Upper lobe of left lung (tissue), 6 donors: ENCODE data around the gene SEC24C. TPM values are rescaled to one million over a fixed set of nuclear protein-coding genes. Genes with fewer than 3 reads are reported as not detected.

Experiments
- ATAC-seq, 2 donors: fragments of 200-7000 bp; cut with Tn5 transposase; one replicate each; pipeline ENCODE4 v1.9.1; 2022; ENCODE audit warnings: mild to moderate bottlenecking in 2 of 2, moderate library complexity in 2 of 2; ENCODE audit not compliant: low FRiP score in 2 of 2
- DNase-seq, 2 donors: peaks; one replicate each; pipeline ENCODE4 v3.0.0-alpha.2; 2019 to 2020
- H3K27ac ChIP-seq, 4 donors: fragments of 200-600 bp; sonication (generic); one replicate each; pipeline ENCODE4 v1.5.1; 2016 to 2019
- H3K27me3 ChIP-seq, 4 donors: fragments of 200-600 bp; sonication (generic); one replicate each; pipeline ENCODE4 v1.5.1; 2017 to 2019
- H3K36me3 ChIP-seq, 4 donors: fragments of 200-600 bp; sonication (generic); one replicate each; pipeline ENCODE4 v1.5.1; 2016 to 2019
- H3K4me1 ChIP-seq, 4 donors: fragments of 200-600 bp; sonication (generic); one replicate each; pipeline ENCODE4 v1.5.1; 2018 to 2019
- H3K4me3 ChIP-seq, 4 donors: fragments of 200-600 bp; sonication (generic); one replicate each; pipeline ENCODE4 v1.5.1; 2017 to 2019; ENCODE audit warnings: mild to moderate bottlenecking in 2 of 4, moderate library complexity in 1 of 4
- H3K9me3 ChIP-seq, 4 donors: fragments of 200-600 bp; sonication (generic); one replicate each; pipeline ENCODE4 v1.5.1; 2018 to 2019
- EP300 ChIP-seq, 4 donors: sonication (generic); formaldehyde crosslinking; IDR thresholded peaks; one replicate each; pipeline ENCODE4 v1.5.1; 2017; ENCODE audit warnings: antibody characterized with exemption in 4 of 4, control low read depth in 2 of 4
- POLR2A ChIP-seq, 4 donors: fragments of 450-650 bp; IDR thresholded peaks; one replicate each; pipeline ENCODE4 v1.5.1; 2016 to 2017; ENCODE audit warnings: antibody characterized with exemption in 4 of 4, mild to moderate bottlenecking in 2 of 4
- POLR2AphosphoS5 ChIP-seq, 2 donors: sonication (generic); formaldehyde crosslinking; IDR thresholded peaks; one replicate each; pipeline ENCODE4 v1.5.1; 2017; ENCODE audit warnings: antibody characterized with exemption in 2 of 2
- WGBS, 2 donors: methylation state at CpG; one replicate each; pipeline ENCODE4 v1.1.5; 2017 to 2018; 5-methylcytosine and 5-hydroxymethylcytosine counted together
- small RNA-seq, 4 donors: library from RNA; depleted of rRNA; stranded (forward); fragments of <200 nt; gene quantifications; one replicate each; pipeline ENCODE3, GENCODE V24; 2016
- total RNA-seq, 6 donors: library from RNA; depleted of rRNA in 4 of 6; stranded (reverse); fragments of >200 nt in 4 of 6; gene quantifications; one replicate each; pipeline versions ENCODE4 v1.1.0 to v1.2.1, GENCODE V29; 2016 to 2021
- TF ChIP-seq, protein P1 (sequence below), 6 experiments: fragments of 450-650 bp in 4 of 6; fragments of 200-600 bp in 2 of 6; sonication (generic) in 2 of 6; IDR thresholded peaks; one replicate each; pipeline ENCODE4 v1.5.1; 2016 to 2019; ENCODE audit warnings: antibody characterized with exemption in 6 of 6
- donor health status: DM: no; HTN: no; CAD: no; lungs with moderate emphysema.
- donor health status: DM: no; HTN: yes; CAD: no; lungs with severe emphysema.

SEC24C gene
- total RNA-seq, 6 donors from 2014 or later, result 55.1 to 84.0 (median 65.0) TPM

GRCh38 chr10:73818402-73818801 is 74.2 kb downstream of the SEC24C start:
- peaks cover 0 to 56% (median 28%) of the 10 kb centered on the region in 4 donors for H3K36me3 ChIP-seq
- H3K4me3 ChIP-seq, result no peak overlapping the region
- H3K27me3 ChIP-seq, result no peaks in the 10 kb centered on the region
- no peaks in the 10 kb centered on the region for H3K9me3 ChIP-seq
- no peak for TF ChIP-seq EP300 (IDR thresholded peaks at IDR 0.05)
- TF ChIP-seq POLR2AphosphoS5 (IDR thresholded peaks at IDR 0.05), result no peak
- TF ChIP-seq, protein P1, sequence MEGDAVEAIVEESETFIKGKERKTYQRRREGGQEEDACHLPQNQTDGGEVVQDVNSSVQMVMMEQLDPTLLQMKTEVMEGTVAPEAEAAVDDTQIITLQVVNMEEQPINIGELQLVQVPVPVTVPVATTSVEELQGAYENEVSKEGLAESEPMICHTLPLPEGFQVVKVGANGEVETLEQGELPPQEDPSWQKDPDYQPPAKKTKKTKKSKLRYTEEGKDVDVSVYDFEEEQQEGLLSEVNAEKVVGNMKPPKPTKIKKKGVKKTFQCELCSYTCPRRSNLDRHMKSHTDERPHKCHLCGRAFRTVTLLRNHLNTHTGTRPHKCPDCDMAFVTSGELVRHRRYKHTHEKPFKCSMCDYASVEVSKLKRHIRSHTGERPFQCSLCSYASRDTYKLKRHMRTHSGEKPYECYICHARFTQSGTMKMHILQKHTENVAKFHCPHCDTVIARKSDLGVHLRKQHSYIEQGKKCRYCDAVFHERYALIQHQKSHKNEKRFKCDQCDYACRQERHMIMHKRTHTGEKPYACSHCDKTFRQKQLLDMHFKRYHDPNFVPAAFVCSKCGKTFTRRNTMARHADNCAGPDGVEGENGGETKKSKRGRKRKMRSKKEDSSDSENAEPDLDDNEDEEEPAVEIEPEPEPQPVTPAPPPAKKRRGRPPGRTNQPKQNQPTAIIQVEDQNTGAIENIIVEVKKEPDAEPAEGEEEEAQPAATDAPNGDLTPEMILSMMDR (IDR thresholded peaks at IDR 0.05), result no peak
- no peak for TF ChIP-seq POLR2A (IDR thresholded peaks at IDR 0.05)
- peaks cover 8 to 28% (median 17%) of the 10 kb centered on the region in 4 donors for H3K4me1 ChIP-seq
- H3K27ac ChIP-seq, result peak overlapping the region in 2 of 4 donors; percentile 12 to 32
- ATAC-seq (no peak), DNase-seq (peak in 1 of 2 donors; percentile 79)
- 80 to 86% methylated on average over 2 to 9 of the region's 10 CpGs for WGBS, 2 donors

DNA sequence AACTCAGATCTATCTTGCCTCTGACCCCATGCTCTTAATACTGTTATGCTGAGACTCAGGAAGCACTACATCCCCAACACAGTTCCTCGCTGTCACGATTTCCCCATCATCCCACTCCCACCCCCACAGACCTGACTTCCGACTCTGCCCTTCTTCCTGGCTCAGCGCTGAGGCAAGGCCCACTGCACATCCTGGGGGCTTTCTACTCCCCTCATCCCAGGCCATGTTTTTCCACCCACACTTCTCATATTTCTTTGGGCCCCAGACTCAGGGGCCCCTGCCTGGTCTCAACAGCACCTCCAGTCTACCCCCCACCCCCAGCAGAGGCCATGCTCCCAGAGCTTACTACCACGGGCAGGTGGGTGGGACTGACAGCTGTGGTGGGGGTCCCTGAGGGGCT is 74.9 kb downstream of the SEC24C start:
- Histone ChIP-seq H3K4me1 (peaks cover 8 to 28% (median 17%) of the 10 kb centered on the region in 4 donors), H3K27ac (peak overlapping the region; percentile 50 to 65 (median 58)), H3K9me3 (no peaks in the 10 kb centered on the region), H3K27me3 (no peaks in the 10 kb centered on the region), H3K36me3 (peaks cover 0 to 56% (median 32%) of the 10 kb centered on the region in 4 donors), H3K4me3 (no peak overlapping the region)
- DNase-seq (no peak), ATAC-seq (no peak)
- WGBS, 2 donors, result 60% methylated on average over 4 to 5 of the region's 5 CpGs
- TF ChIP-seq, protein P1 (IDR thresholded peaks at IDR 0.05), result no peak
- TF ChIP-seq EP300 (IDR thresholded peaks at IDR 0.05) (no peak), POLR2AphosphoS5 (IDR thresholded peaks at IDR 0.05) (no peak), POLR2A (IDR thresholded peaks at IDR 0.05) (no peak)

DNA sequence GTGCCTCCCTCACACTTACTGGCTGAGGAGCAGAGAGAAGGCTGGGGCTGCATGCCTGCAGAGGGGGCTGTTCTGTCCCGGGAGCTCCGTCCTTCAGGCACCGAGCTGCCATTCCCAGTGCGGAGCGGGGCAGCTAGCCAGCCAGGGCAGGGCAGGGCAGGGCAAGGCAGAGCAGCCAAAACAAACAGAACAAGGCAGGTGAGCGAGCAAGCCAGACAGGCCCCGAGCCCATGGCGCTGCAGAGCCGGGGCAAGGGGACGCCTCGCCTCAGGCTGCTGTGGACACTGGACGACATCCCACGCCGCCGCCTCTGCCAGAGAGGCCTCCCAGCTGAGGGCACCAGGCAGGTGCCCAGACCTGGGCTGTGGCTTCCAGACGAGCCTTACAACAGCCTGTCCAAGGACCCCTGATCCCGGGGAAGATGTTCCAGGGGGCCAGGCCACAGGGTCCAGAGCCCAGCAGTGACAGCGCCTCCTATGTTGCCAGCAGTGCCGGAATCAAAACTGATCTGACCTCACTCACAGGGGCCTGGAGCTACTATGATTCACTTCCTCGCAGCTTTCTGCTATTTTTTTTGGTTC is 75.4 kb downstream of the SEC24C start:
- H3K36me3 ChIP-seq, result peaks cover 0 to 56% (median 34%) of the 10 kb centered on the region in 4 donors
- H3K4me3 ChIP-seq, result no peak overlapping the region
- H3K9me3 ChIP-seq, result no peaks in the 10 kb centered on the region
- peaks cover 8 to 28% (median 17%) of the 10 kb centered on the region in 4 donors for H3K4me1 ChIP-seq
- WGBS, 2 donors, result 68 to 85% methylated on average over 9 to 11 of the region's 20 CpGs
- ATAC-seq (peak; percentile 14 to 86), DNase-seq (peak; percentile 87 to 92)
- no peaks in the 10 kb centered on the region for H3K27me3 ChIP-seq
- TF ChIP-seq, protein P1 (IDR thresholded peaks at IDR 0.05), result peak in 2 of 6 experiments; percentile 9 to 23
- TF ChIP-seq POLR2A (IDR thresholded peaks at IDR 0.05) (no peak), EP300 (IDR thresholded peaks at IDR 0.05) (no peak)
- peak overlapping the region; percentile 50 to 65 (median 58) for H3K27ac ChIP-seq

Small RNAs within 50 kb of the gene (small RNA-seq; reads per million reads assigned to genes)
- gene AC022400.4 (0 reads per million in 4 donors), gene AC022400.9 (0 reads per million in 4 donors), gene RNA5SP320 (0 reads per million in 4 donors), gene ZSWIM8-AS1 (0 reads per million in 4 donors)

Other genes with a start within 250 kb of the SEC24C start
- gene PPP3CB, start 248.3 kb upstream of the SEC24C start, total RNA-seq, result 10 to 100 TPM; 24.3 to 42.4 (median 32.9) TPM
- 100 to 1,000 TPM in 4 of 6 donors, 10 to 100 TPM in 2; 67.9 to 188 (median 120) TPM for gene USP54, start 153.0 kb upstream of the SEC24C start, total RNA-seq
- 1 to 10 TPM in 2 of 6 donors, under 1 TPM in 1, not detected in 3; 0.46 to 3.5 (median 2.6) TPM for gene MYOZ1, start 102.9 kb upstream of the SEC24C start, total RNA-seq
- gene SYNPO2L, start 88.3 kb upstream of the SEC24C start, total RNA-seq, result under 1 TPM in 3 of 6 donors, not detected in 3; 0.54 to 0.84 (median 0.78) TPM
- gene AGAP5, start 46.3 kb upstream of the SEC24C start, total RNA-seq, result 10 to 100 TPM in 3 of 6 donors, 1 to 10 TPM in 3; 6.6 to 25.1 (median 8.7) TPM
- 10 to 100 TPM; 16.8 to 34.9 (median 19.4) TPM for gene CHCHD1, start 37.7 kb downstream of the SEC24C start, total RNA-seq
- gene ZSWIM8, start 41.2 kb downstream of the SEC24C start, total RNA-seq, result 100 to 1,000 TPM in 4 of 6 donors, 10 to 100 TPM in 2; 54.9 to 202 (median 109) TPM
- 10 to 100 TPM; 26.4 to 92.2 (median 38.3) TPM for gene NDST2, start 67.2 kb downstream of the SEC24C start, total RNA-seq
- 10 to 100 TPM; 25.7 to 52.3 (median 43.0) TPM for gene CAMK2G, start 130.2 kb downstream of the SEC24C start, total RNA-seq
- gene PLAU, start 166.8 kb downstream of the SEC24C start, total RNA-seq, result 10 to 100 TPM in 3 of 6 donors, 1 to 10 TPM in 3; 8.2 to 38.8 (median 12.4) TPM